AG09309 (cell line): ENCODE data around the gene MICAL2.

Experiments
- DNase-seq: peaks from one replicate; pipeline ENCODE4 v3.0.0-alpha.2; 2010; ENCODE audit warnings: low read depth
- H3K4me3 ChIP-seq: 2 replicates; pipeline ENCODE4 v1.5.1; 2011; ENCODE audit warnings: mild to moderate bottlenecking, low read depth, low read length, moderate library complexity; ENCODE audit not compliant: control insufficient read depth
- TF ChIP-seq, protein P1 (sequence below): IDR thresholded peaks from 2 replicates; pipeline ENCODE4 v1.5.1; 2011; ENCODE audit warnings: mild to moderate bottlenecking, low read depth, low read length, inconsistent platforms; ENCODE audit not compliant: insufficient read depth, control insufficient read depth; ENCODE audit errors: missing control alignments

Gene MICAL2

GRCh38 chr11:12192794-12193514, 82.6 kb downstream of the MICAL2 start:
- no peak overlapping the region for H3K4me3 ChIP-seq
- TF ChIP-seq, protein P1, sequence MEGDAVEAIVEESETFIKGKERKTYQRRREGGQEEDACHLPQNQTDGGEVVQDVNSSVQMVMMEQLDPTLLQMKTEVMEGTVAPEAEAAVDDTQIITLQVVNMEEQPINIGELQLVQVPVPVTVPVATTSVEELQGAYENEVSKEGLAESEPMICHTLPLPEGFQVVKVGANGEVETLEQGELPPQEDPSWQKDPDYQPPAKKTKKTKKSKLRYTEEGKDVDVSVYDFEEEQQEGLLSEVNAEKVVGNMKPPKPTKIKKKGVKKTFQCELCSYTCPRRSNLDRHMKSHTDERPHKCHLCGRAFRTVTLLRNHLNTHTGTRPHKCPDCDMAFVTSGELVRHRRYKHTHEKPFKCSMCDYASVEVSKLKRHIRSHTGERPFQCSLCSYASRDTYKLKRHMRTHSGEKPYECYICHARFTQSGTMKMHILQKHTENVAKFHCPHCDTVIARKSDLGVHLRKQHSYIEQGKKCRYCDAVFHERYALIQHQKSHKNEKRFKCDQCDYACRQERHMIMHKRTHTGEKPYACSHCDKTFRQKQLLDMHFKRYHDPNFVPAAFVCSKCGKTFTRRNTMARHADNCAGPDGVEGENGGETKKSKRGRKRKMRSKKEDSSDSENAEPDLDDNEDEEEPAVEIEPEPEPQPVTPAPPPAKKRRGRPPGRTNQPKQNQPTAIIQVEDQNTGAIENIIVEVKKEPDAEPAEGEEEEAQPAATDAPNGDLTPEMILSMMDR, result no peak
- no peak for DNase-seq

DNA sequence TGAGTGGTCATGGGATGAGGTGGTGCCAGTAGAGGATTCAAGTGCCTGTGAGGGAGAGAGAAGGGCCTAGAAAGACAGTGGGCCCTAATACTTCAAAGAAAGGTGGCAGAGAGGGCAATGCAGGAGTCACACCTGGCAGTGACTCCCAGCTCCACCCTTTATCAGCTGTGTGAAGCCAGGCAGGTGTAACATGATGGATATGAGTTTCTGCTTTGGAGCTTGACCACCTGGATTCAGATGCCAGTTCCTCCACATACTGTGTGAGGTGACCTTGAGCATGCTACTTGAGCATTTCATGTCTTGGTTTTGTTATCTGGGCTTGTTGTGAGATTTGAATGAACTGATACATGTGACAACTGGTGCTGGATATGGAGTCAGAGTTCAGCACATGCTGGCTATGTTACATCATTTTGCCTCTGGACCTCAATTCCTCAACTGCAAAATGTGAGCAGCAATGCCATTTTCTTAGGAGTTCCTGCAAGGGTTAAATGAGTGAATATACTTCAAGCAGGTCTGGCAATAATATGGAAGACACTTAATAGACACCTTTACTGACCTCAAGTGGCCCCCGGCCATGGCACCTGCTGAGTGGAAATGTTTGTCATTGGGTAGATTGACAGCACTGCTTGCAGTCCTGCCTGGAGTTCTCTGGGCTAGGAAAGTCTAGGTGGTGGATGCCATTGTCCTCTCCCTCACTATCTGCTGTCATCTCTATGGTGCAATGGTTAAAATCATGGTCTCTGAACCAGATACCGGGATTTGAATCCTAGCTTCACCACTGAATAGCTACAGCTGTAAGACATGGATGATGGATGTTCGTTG, 83.3 kb downstream of the MICAL2 start:
- TF ChIP-seq, protein P1, result no peak
- DNase-seq, result no peak
- H3K4me3 ChIP-seq, result no peak overlapping the region

DNA sequence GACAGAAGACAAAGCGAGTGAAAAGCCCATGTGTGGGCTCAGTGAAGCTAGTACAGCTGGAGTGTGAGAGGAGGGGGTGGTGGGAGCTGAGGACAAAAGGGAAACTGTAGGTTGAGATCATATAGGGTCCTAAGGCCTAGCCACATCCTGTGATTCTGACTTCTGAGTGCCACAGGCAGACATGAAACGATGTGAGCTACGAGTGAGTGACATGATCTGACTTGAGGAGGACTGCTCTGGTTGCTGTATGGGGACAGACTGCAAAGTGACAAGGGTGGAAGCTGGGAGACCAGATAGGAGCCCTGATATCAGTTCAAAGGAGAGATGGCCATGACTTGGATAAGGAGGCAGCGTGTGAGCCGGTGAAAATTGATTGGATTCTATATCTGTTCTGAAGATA, 85.4 kb downstream of the MICAL2 start:
- TF ChIP-seq, protein P1, result no peak
- H3K4me3 ChIP-seq, result no peak overlapping the region
- no peak for DNase-seq

DNA sequence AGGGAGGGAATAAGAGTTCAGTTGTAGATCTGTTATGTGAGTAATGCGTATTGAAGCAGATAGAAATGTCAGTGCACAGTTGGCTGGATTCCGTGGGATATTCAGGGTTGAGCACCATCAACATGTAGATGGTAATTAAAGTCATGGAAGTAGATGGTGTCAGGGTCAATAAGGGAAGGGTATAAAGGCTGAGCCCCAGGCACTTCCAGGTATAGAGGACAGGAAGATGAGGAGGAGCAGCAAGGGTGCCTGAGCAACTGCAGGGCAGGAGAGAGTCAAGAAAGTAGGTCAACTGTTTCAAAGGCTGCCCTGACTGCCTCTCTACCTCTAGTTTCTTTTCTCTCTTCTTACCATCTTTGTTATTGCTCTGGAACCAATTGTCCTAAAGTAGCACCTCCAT, 85.9 kb downstream of the MICAL2 start:
- DNase-seq, result no peak
- no peak overlapping the region for H3K4me3 ChIP-seq
- TF ChIP-seq, protein P1, result no peak

GRCh38 chr11:12196872-12197271, 86.5 kb downstream of the MICAL2 start:
- TF ChIP-seq, protein P1, result no peak
- H3K4me3 ChIP-seq, result no peak overlapping the region
- DNase-seq, result no peak

GRCh38 chr11:12198251-12199222, 88.1 kb downstream of the MICAL2 start:
- DNase-seq, result no peak
- TF ChIP-seq, protein P1, result no peak

More at GRCh38 chr11:12198251-12199222, 88.1 kb downstream of the MICAL2 start:
- H3K4me3 ChIP-seq, result no peak overlapping the region
